HG03565 (cell line): ENCODE measurements around the gene COPS4.
"Not testable (repeated sequence)": the region's sequence is repeated elsewhere in the genome, so short reads cannot be mapped to it uniquely, and the experiment has no call there.

Source experiments
- ATAC-seq: cut with Tn5 transposase; IDR thresholded peaks from one replicate; pipeline ENCODE4 v1.9.1; 2021; ENCODE audit warnings: mild to moderate bottlenecking, moderate library complexity; ENCODE audit not compliant: unreplicated experiment

The COPS4 gene

GRCh38 chr4:83080561-83080960 is 45.6 kb downstream of the COPS4 start:
- ATAC-seq = no peak

GRCh38 chr4:83082777-83083176 is 47.8 kb downstream of the COPS4 start:
- ATAC-seq = no peak

GRCh38 chr4:83083925-83084475 is 49.0 kb downstream of the COPS4 start:
- no peak for ATAC-seq

- ATAC-seq = not testable (repeated sequence)
Measured at GRCh38 chr4:83084956-83085355, 50.0 kb downstream of the COPS4 start.

GRCh38 chr4:83089410-83090157 is 54.6 kb downstream of the COPS4 start:
- ATAC-seq = no peak

GRCh38 chr4:83093060-83093640 is 58.2 kb downstream of the COPS4 start:
- ATAC-seq = no peak

GRCh38 chr4:83096397-83096796 is 61.4 kb downstream of the COPS4 start:
- ATAC-seq = no peak

GRCh38 chr4:83104991-83105390 is 70.0 kb downstream of the COPS4 start:
- no peak for ATAC-seq

- no peak for ATAC-seq
Measured at GRCh38 chr4:83107631-83108030, 72.6 kb downstream of the COPS4 start.

GRCh38 chr4:83108101-83108861 is 73.3 kb downstream of the COPS4 start:
- ATAC-seq = no peak

GRCh38 chr4:83109480-83110222 is 74.7 kb downstream of the COPS4 start:
- ATAC-seq = no peak

GRCh38 chr4:83110223-83110945 is 75.4 kb downstream of the COPS4 start:
- peak; percentile 55 for ATAC-seq

GRCh38 chr4:83110970-83111750 is 76.2 kb downstream of the COPS4 start:
- no peak for ATAC-seq

GRCh38 chr4:83111751-83112141 is 76.8 kb downstream of the COPS4 start:
- not testable (repeated sequence) for ATAC-seq

- peak; percentile 35 for ATAC-seq
Measured at GRCh38 chr4:83112231-83112630, 77.2 kb downstream of the COPS4 start.

GRCh38 chr4:83112678-83113428 is 77.9 kb downstream of the COPS4 start:
- no peak for ATAC-seq

- ATAC-seq = no peak
Measured at GRCh38 chr4:83113429-83113786, 78.4 kb downstream of the COPS4 start.

GRCh38 chr4:83114576-83114975 is 79.6 kb downstream of the COPS4 start, which contains the start of gene PLAC8:
TSS of gene PLAC8 (minus strand) at chr4:83114729. CDS start at chr4:83107921, 6,808 bp downstream.
- ATAC-seq = peak; percentile 38

GRCh38 chr4:83115000-83115399 is 80.0 kb downstream of the COPS4 start:
- ATAC-seq = no peak
